OCI-LY3 (cell line): Measurements from ENCODE around the gene HCFC1R1.

Experiments
- H2AFZ ChIP-seq: fragments of 200-600, 300-600 bp; shearing (Covaris generic); 2 replicates; pipeline ENCODE4 v1.6.0; 2014; ENCODE audit warnings: antibody characterized with exemption, low read depth, low read length
- H3K27ac ChIP-seq: fragments of 200-600, 300-600 bp; sonication (generic); 2 replicates; pipeline ENCODE4 v1.5.1; 2014; ENCODE audit warnings: mild to moderate bottlenecking, low read length, moderate library complexity, mixed read lengths
- H3K27me3 ChIP-seq: fragments of 200-600, 300-600 bp; sonication (generic); 2 replicates; pipeline ENCODE4 v1.6.1; 2014; ENCODE audit warnings: low read depth, low read length, mixed read lengths
- H3K36me3 ChIP-seq: fragments of 200-600, 300-600 bp; sonication (generic); replicated peaks from 2 replicates; pipeline ENCODE3; 2014; ENCODE audit warnings: low read depth, low read length, mixed read lengths
- H3K4me1 ChIP-seq: fragments of 300-600, 200-600 bp; sonication (generic); 2 replicates; pipeline ENCODE4 v1.6.1; 2014; ENCODE audit warnings: low read length, mixed read lengths
- H3K4me2 ChIP-seq: fragments of 200-600, 300-600 bp; sonication (generic); 2 replicates; pipeline ENCODE4 v1.6.1; 2014; ENCODE audit warnings: low read length, mixed read lengths
- H3K4me3 ChIP-seq: fragments of 300-600, 200-600 bp; sonication (generic); 2 replicates; pipeline ENCODE4 v1.5.1; 2014; ENCODE audit warnings: antibody characterized with exemption, mild to moderate bottlenecking, low read length, moderate library complexity
- H3K79me2 ChIP-seq: fragments of 300-600, 200-600 bp; shearing (Covaris generic); 2 replicates; pipeline ENCODE4 v1.6.1; 2014; ENCODE audit warnings: mild to moderate bottlenecking, low read length, mixed read lengths
- H3K9ac ChIP-seq: fragments of 300-600, 200-600 bp; shearing (Covaris generic); 2 replicates; pipeline ENCODE4 v1.6.0; 2014; ENCODE audit warnings: mild to moderate bottlenecking, low read length, moderate library complexity
- H3K9me3 ChIP-seq: fragments of 200-600, 300-600 bp; shearing (Covaris generic); 2 replicates; pipeline ENCODE4 v1.6.1; 2014; ENCODE audit warnings: low read length, mixed read lengths; ENCODE audit not compliant: insufficient read depth
- H4K20me1 ChIP-seq: fragments of 200-600, 300-600 bp; sonication (generic); 2 replicates; pipeline ENCODE4 v1.6.1; 2016; ENCODE audit warnings: low read length, mixed read lengths; ENCODE audit not compliant: insufficient read depth
- EZH2phosphoT487 ChIP-seq: fragments of 200-600 bp; shearing (Covaris generic); IDR thresholded peaks from 2 replicates; pipeline ENCODE4 v1.6.1; 2018; ENCODE audit warnings: antibody characterized with exemption, mixed run types, low read depth
- TF ChIP-seq, protein P1 (sequence below): fragments of 200-600, 300-600 bp; sonication (generic); IDR thresholded peaks from 2 replicates; pipeline ENCODE4 v1.5.1; 2014; ENCODE audit warnings: antibody characterized with exemption, low read length, low read depth

Gene HCFC1R1

DNA sequence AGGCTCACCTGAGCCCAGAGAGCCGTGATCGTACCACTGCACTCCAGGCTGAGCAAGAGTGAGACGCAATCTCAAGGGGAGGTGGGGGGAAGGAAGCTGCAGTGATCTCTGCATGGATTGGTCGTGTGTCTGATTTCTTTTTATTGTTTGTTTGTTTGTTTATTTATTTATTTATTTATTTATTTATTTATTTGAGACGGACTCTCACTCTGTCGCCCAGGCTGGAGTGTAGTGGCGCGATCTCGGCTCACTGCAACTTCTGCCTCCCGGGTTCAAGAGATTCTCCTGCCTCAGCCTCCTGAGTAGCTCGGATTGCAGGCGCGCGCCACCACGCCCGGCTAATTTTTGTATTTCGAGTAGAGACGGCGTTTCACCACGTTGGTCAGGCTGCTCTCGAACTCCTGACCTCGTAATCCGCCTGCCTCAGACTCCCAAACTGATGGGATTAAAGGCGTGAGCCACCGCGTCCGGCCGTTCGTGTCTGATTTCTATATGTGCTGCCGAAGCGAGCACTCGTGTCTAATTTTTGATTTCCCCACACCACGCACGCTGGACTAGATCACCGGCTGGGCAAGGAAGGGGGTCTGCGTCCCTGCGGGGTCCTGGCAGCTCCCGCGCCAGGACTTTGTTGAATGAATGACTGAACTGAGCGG, 4.0 kb downstream of the HCFC1R1 start:
- no peaks in the 10 kb centered on the region for H3K79me2 ChIP-seq
- H3K27me3 ChIP-seq = no peaks in the 10 kb centered on the region
- H3K27ac ChIP-seq = no peak overlapping the region
- peak overlapping the region; percentile 86; the same call in 1 of the 2 replicates for H2AFZ ChIP-seq
- no peaks in the 10 kb centered on the region for H4K20me1 ChIP-seq
- H3K9me3 ChIP-seq = no peaks in the 10 kb centered on the region
- peak overlapping the region; percentile 90 for H3K4me3 ChIP-seq
- H3K36me3 ChIP-seq = no peaks in the 10 kb centered on the region
- H3K4me2 ChIP-seq = peak overlapping the region; percentile 96
- TF ChIP-seq EZH2phosphoT487 = no peak
- TF ChIP-seq, protein P1, sequence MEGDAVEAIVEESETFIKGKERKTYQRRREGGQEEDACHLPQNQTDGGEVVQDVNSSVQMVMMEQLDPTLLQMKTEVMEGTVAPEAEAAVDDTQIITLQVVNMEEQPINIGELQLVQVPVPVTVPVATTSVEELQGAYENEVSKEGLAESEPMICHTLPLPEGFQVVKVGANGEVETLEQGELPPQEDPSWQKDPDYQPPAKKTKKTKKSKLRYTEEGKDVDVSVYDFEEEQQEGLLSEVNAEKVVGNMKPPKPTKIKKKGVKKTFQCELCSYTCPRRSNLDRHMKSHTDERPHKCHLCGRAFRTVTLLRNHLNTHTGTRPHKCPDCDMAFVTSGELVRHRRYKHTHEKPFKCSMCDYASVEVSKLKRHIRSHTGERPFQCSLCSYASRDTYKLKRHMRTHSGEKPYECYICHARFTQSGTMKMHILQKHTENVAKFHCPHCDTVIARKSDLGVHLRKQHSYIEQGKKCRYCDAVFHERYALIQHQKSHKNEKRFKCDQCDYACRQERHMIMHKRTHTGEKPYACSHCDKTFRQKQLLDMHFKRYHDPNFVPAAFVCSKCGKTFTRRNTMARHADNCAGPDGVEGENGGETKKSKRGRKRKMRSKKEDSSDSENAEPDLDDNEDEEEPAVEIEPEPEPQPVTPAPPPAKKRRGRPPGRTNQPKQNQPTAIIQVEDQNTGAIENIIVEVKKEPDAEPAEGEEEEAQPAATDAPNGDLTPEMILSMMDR = no peak
- H3K4me1 ChIP-seq = peaks cover 32% of the 10 kb centered on the region
- H3K9ac ChIP-seq = no peak overlapping the region; the same call in 1 of the 2 replicates

DNA sequence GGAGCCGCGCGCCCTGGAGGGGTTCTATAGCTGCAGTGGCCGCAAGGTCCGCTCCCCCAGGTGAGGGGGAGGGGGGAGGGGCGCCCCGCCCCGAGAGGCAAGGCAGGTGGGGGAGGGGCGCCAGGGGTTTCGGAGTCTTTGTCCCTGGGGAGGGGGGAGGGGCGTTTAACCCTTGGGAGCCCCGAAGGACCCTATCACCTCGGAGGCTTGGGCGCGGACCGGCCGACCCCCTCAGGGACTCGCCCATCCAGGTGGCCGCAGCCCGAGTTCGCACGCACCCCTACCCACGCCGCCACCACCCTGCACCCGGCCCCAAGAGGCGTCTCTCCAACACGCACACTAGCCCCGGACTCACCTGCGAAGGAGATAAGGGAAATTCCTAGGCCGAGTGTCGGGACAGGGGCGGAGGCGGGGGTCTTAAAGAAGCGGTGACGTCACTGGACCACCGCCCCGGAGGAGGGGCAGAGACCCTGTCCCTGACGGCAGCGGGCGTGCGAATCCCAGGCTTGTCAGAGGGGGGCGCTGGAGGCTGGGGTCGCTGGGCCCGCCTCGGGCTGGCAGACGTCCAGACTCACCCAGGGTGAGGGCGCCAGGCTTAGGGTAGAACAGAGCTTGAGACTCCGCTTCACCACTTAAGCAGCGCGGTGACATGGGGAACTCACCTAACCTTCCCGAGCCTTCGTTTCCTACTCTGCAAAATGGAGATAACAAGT, 5.8 kb downstream of the HCFC1R1 start, which contains the start of gene CLDN6:
CLDN6 (minus strand) TSS at position 390 of the 713 bp plus-strand sequence. CDS start 2,162 bp downstream, outside the sequence.
- no peaks in the 10 kb centered on the region for H3K9me3 ChIP-seq
- no peak for TF ChIP-seq EZH2phosphoT487
- TF ChIP-seq, protein P1 = 0 out of 2 replicates have a peak, but pooled peaks have one; percentile 11
- no peaks in the 10 kb centered on the region for H4K20me1 ChIP-seq
- H2AFZ ChIP-seq = no peak within 1 kb of the TSS
- no peaks in the 10 kb centered on the region for H3K79me2 ChIP-seq
- H3K36me3 ChIP-seq = no peaks in the 10 kb centered on the region
- H3K27ac ChIP-seq = no peak within 1 kb of the TSS
- no peak within 1 kb of the TSS for H3K4me2 ChIP-seq
- H3K27me3 ChIP-seq = no peaks in the 10 kb centered on the region
- H3K4me3 ChIP-seq = no peak within 1 kb of the TSS
- H3K9ac ChIP-seq = no peak within 1 kb of the TSS
- peaks cover 27% of the 10 kb centered on the region for H3K4me1 ChIP-seq

GRCh38 chr16:3017344-3017743, 6.4 kb downstream of the HCFC1R1 start:
- H2AFZ ChIP-seq = no peak overlapping the region
- H3K9me3 ChIP-seq = no peaks in the 10 kb centered on the region
- H3K4me3 ChIP-seq = no peak overlapping the region
- no peaks in the 10 kb centered on the region for H4K20me1 ChIP-seq
- H3K27ac ChIP-seq = no peak overlapping the region
- H3K79me2 ChIP-seq = no peaks in the 10 kb centered on the region
- no peak overlapping the region for H3K4me2 ChIP-seq
- no peaks in the 10 kb centered on the region for H3K27me3 ChIP-seq
- H3K4me1 ChIP-seq = peaks cover 22% of the 10 kb centered on the region
- TF ChIP-seq EZH2phosphoT487 = no peak
- TF ChIP-seq, protein P1 = no peak
- no peak overlapping the region for H3K9ac ChIP-seq
- H3K36me3 ChIP-seq = no peaks in the 10 kb centered on the region

DNA sequence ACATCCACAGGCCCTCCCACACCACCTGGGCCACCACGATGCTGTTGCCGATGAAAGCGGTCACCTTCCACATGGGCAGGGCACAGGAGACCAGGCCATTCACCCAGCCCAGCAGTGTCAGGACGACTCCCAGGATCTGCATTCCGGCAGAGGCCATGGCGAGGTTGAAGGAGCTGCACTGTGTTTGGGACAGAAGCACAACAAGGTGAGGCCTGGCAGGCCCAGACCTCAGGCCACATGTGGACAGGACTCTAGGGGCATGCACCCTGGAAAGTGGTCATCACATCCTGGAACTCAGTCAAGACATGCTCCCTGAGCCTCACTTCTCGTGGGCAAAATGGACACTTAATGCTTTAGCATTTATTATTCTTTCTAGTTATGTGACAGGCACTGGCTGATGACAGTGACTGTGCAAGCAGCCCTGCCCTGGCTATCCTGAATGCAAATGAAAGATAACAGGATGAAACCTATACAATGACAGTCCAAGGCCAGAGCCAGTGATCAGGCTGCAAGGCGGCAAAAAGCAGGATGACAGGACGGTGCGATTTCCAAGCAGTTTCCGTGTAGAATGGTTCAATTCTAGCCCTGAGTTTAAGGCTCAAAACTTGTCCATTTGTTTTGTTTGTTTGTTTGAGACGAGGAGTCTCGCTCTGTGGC, 7.7 kb downstream of the HCFC1R1 start:
- H3K4me3 ChIP-seq = no peak overlapping the region
- no peak overlapping the region for H3K4me2 ChIP-seq
- no peak for TF ChIP-seq EZH2phosphoT487
- TF ChIP-seq, protein P1 = no peak
- H3K36me3 ChIP-seq = no peaks in the 10 kb centered on the region
- no peak overlapping the region for H2AFZ ChIP-seq
- no peaks in the 10 kb centered on the region for H3K9me3 ChIP-seq
- no peaks in the 10 kb centered on the region for H4K20me1 ChIP-seq
- peaks cover 9% of the 10 kb centered on the region for H3K4me1 ChIP-seq
- H3K27ac ChIP-seq = no peak overlapping the region
- peaks cover 7% of the 10 kb centered on the region; the same call in 1 of the 2 replicates for H3K27me3 ChIP-seq
- H3K9ac ChIP-seq = no peak overlapping the region
- H3K79me2 ChIP-seq = no peaks in the 10 kb centered on the region
